Measurements from ENCODE around the gene LNPEP. TPM values are rescaled to one million over a fixed set of nuclear protein-coding genes. Genes with fewer than 3 reads are reported as not detected.

The LNPEP gene
- total RNA-seq, 5 donors from 2014 or later (not counting 1 experiment from before 2014, with no cell fraction given), result 82.3 to 102 (median 86.3) TPM

GRCh38 chr5:96909435-96909834 is 26.4 kb upstream of the LNPEP start:
- H3K27me3 ChIP-seq (replicated peaks in 1 of 2; ENCODE audit: control insufficient read depth in 2 of 2, extremely low read depth in 1 of 2, insufficient read depth in 2 of 2, low read length in 1 of 2), result no peaks in the 10 kb centered on the region
- peak overlapping the region in 1 of 2 donors; percentile 37 for H3K27ac Mint-ChIP-seq
- H3K36me3 ChIP-seq (ENCODE audit: control insufficient read depth in 2 of 2, extremely low read depth in 1 of 2, insufficient read depth in 1 of 2, low read length in 1 of 2), result peaks cover 9 to 58% of the 10 kb centered on the region in 2 donors
- peaks cover 12 to 16% (median 13%) of the 10 kb centered on the region in 3 donors for H3K4me1 Mint-ChIP-seq
- H3K4me3 ChIP-seq (ENCODE audit: control insufficient read depth in 1 of 2, extremely low read depth in 1 of 2, low read length in 1 of 2), result no peak overlapping the region
- POLR2A ChIA-PET, result interaction anchor here in 1 of 2 donors (0.5 to 1.1 kb wide), 2 partner anchors 11 to 27 kb away, joined by 3 read pairs; partner anchors contain the start of gene LNPEP
- no peak for ATAC-seq (replicated peaks in 1 of 4)
- CTCF ChIA-PET, result interaction anchor here (0.5 to 1.3 kb wide), 2 partner anchors 26 to 108 kb away, joined by 3 read pairs; partner anchors contain the start of gene LNPEP (in 1 of the 2)
- peaks cover 45% of the 10 kb centered on the region for H3K36me3 Mint-ChIP-seq
- no peak overlapping the region for H3K27ac ChIP-seq (ENCODE audit: low read length)
- no peaks in the 10 kb centered on the region for H3K27me3 Mint-ChIP-seq
- H3K4me1 ChIP-seq (ENCODE audit: control insufficient read depth in 1 of 2, extremely low read depth in 1 of 2, insufficient read depth in 2 of 2, low read length in 2 of 2), result peaks cover 0 to 3% of the 10 kb centered on the region in 2 experiments
- 100% methylated on average over 3 of the region's 4 CpGs for WGBS (ENCODE audit: insufficient coverage)
- H3K9me3 Mint-ChIP-seq, result no peaks in the 10 kb centered on the region
- DNase-seq, result no peak
- no peaks in the 10 kb centered on the region for H3K9me3 ChIP-seq
- no peak overlapping the region for H3K4me3 Mint-ChIP-seq

GRCh38 chr5:96911139-96911538 is 24.7 kb upstream of the LNPEP start:
- Mint-ChIP-seq H3K36me3 (peaks cover 46% of the 10 kb centered on the region), H3K9me3 (no peaks in the 10 kb centered on the region), H3K27ac (peak overlapping the region; percentile 39 to 58), H3K27me3 (no peaks in the 10 kb centered on the region), H3K4me1 (peaks cover 10 to 12% (median 11%) of the 10 kb centered on the region in 3 donors), H3K4me3 (no peak overlapping the region)
- ATAC-seq (replicated peaks in 1 of 4), result no peak
- Histone ChIP-seq H3K4me1 (ENCODE audit: control insufficient read depth in 1 of 2, extremely low read depth in 1 of 2, insufficient read depth in 2 of 2, low read length in 2 of 2) (no peaks in the 10 kb centered on the region), H3K36me3 (ENCODE audit: control insufficient read depth in 2 of 2, extremely low read depth in 1 of 2, insufficient read depth in 1 of 2, low read length in 1 of 2) (peaks cover 8 to 60% of the 10 kb centered on the region in 2 donors), H3K4me3 (ENCODE audit: control insufficient read depth in 1 of 2, extremely low read depth in 1 of 2, low read length in 1 of 2) (no peak overlapping the region), H3K27ac (ENCODE audit: low read length) (no peak overlapping the region), H3K9me3 (no peaks in the 10 kb centered on the region), H3K27me3 (replicated peaks in 1 of 2; ENCODE audit: control insufficient read depth in 2 of 2, extremely low read depth in 1 of 2, insufficient read depth in 2 of 2, low read length in 1 of 2) (no peaks in the 10 kb centered on the region)
- ChIA-PET CTCF (interaction anchor here in 1 of 2 donors (0.7 kb wide), 1 partner anchor 9 kb away, joined by 3 read pairs; no protein-coding TSS in a partner anchor), POLR2A (interaction anchor here in 1 of 2 donors (0.6 kb wide), 1 partner anchor 26 kb away, joined by 3 read pairs; no protein-coding TSS in a partner anchor)
- no peak for DNase-seq
- no CpG with 5 or more reads among the region's 2 CpGs for WGBS (ENCODE audit: insufficient coverage)

GRCh38 chr5:96913233-96913632 is 22.6 kb upstream of the LNPEP start:
- peak overlapping the region; percentile 27 to 34 for H3K27ac Mint-ChIP-seq
- Histone ChIP-seq H3K36me3 (ENCODE audit: control insufficient read depth in 2 of 2, extremely low read depth in 1 of 2, insufficient read depth in 1 of 2, low read length in 1 of 2) (peaks cover 5 to 71% of the 10 kb centered on the region in 2 donors), H3K9me3 (no peaks in the 10 kb centered on the region), H3K4me3 (ENCODE audit: control insufficient read depth in 1 of 2, extremely low read depth in 1 of 2, low read length in 1 of 2) (no peak overlapping the region), H3K27me3 (replicated peaks in 1 of 2; ENCODE audit: control insufficient read depth in 2 of 2, extremely low read depth in 1 of 2, insufficient read depth in 2 of 2, low read length in 1 of 2) (no peaks in the 10 kb centered on the region), H3K4me1 (ENCODE audit: control insufficient read depth in 1 of 2, extremely low read depth in 1 of 2, insufficient read depth in 2 of 2, low read length in 2 of 2) (no peaks in the 10 kb centered on the region), H3K27ac (ENCODE audit: low read length) (no peak overlapping the region)
- no peaks in the 10 kb centered on the region for H3K9me3 Mint-ChIP-seq
- no peaks in the 10 kb centered on the region for H3K27me3 Mint-ChIP-seq
- WGBS (ENCODE audit: insufficient coverage), result no CpG with 5 or more reads among the region's 2 CpGs
- ChIA-PET POLR2A (interaction anchor here in 1 of 2 donors (0.5 to 0.7 kb wide), 2 partner anchors 25 to 133 kb away, joined by 3 read pairs; no protein-coding TSS in a partner anchor), CTCF (interaction anchor here in 1 of 2 donors (0.7 kb wide), 1 partner anchor 28 kb away, joined by 4 read pairs; no protein-coding TSS in a partner anchor)
- H3K4me1 Mint-ChIP-seq, result peaks cover 10 to 12% (median 10%) of the 10 kb centered on the region in 3 donors
- DNase-seq (no peak), ATAC-seq (replicated peaks in 1 of 4) (no peak)
- H3K4me3 Mint-ChIP-seq, result no peak overlapping the region
- peaks cover 55% of the 10 kb centered on the region for H3K36me3 Mint-ChIP-seq

- H3K36me3 Mint-ChIP-seq, result peaks cover 58% of the 10 kb centered on the region
- no peak overlapping the region for H3K27ac ChIP-seq (ENCODE audit: low read length)
- POLR2A ChIA-PET, result no interaction called here
These were observed 16.1 kb upstream of the LNPEP start for GRCh38 chr5:96919754-96920197.

GRCh38 chr5:96920744-96921355 is 15.0 kb upstream of the LNPEP start:
- Mint-ChIP-seq H3K4me3 (no peak overlapping the region), H3K27ac (peak overlapping the region; percentile 35 to 87), H3K4me1 (peaks cover 42 to 58% (median 51%) of the 10 kb centered on the region in 3 donors), H3K27me3 (no peaks in the 10 kb centered on the region), H3K36me3 (peaks cover 56% of the 10 kb centered on the region), H3K9me3 (no peaks in the 10 kb centered on the region)
- H3K36me3 ChIP-seq (ENCODE audit: control insufficient read depth in 2 of 2, extremely low read depth in 1 of 2, insufficient read depth in 1 of 2, low read length in 1 of 2), result peaks cover 0 to 36% of the 10 kb centered on the region in 2 donors
- ChIA-PET CTCF (interaction anchor here in 1 of 2 donors (0.6 kb wide), 1 partner anchor 189 kb away, joined by 8 read pairs; no protein-coding TSS in a partner anchor), POLR2A (no interaction called here)
- no peaks in the 10 kb centered on the region for H3K27me3 ChIP-seq (replicated peaks in 1 of 2; ENCODE audit: control insufficient read depth in 2 of 2, extremely low read depth in 1 of 2, insufficient read depth in 2 of 2, low read length in 1 of 2)
- WGBS (ENCODE audit: insufficient coverage), result 100% methylated on average over 1 of the region's 3 CpGs
- no peaks in the 10 kb centered on the region for H3K9me3 ChIP-seq
- H3K27ac ChIP-seq (ENCODE audit: low read length), result no peak overlapping the region
- H3K4me1 ChIP-seq (ENCODE audit: control insufficient read depth in 1 of 2, extremely low read depth in 1 of 2, insufficient read depth in 2 of 2, low read length in 2 of 2), result peaks cover 12 to 20% of the 10 kb centered on the region in 2 experiments
- ATAC-seq (replicated peaks in 1 of 4) (no peak), DNase-seq (no peak)
- H3K4me3 ChIP-seq (ENCODE audit: control insufficient read depth in 1 of 2, extremely low read depth in 1 of 2, low read length in 1 of 2), result no peak overlapping the region

More at GRCh38 chr5:96919754-96920197, 16.1 kb upstream of the LNPEP start:
- ATAC-seq (replicated peaks in 1 of 4), result no peak
- H3K9me3 ChIP-seq, result no peaks in the 10 kb centered on the region
- WGBS (ENCODE audit: insufficient coverage), result 88% methylated on average over 4 of the region's 4 CpGs
- Mint-ChIP-seq H3K4me3 (no peak overlapping the region), H3K27ac (peak overlapping the region; percentile 35 to 87), H3K9me3 (no peaks in the 10 kb centered on the region), H3K4me1 (peaks cover 33 to 49% (median 41%) of the 10 kb centered on the region in 3 donors), H3K27me3 (no peaks in the 10 kb centered on the region)
- H3K4me3 ChIP-seq (ENCODE audit: control insufficient read depth in 1 of 2, extremely low read depth in 1 of 2, low read length in 1 of 2), result no peak overlapping the region
- no peak for DNase-seq
- H3K4me1 ChIP-seq (ENCODE audit: control insufficient read depth in 1 of 2, extremely low read depth in 1 of 2, insufficient read depth in 2 of 2, low read length in 2 of 2), result peaks cover 11 to 14% of the 10 kb centered on the region in 2 experiments
- peaks cover 0 to 40% of the 10 kb centered on the region in 2 donors for H3K36me3 ChIP-seq (ENCODE audit: control insufficient read depth in 2 of 2, extremely low read depth in 1 of 2, insufficient read depth in 1 of 2, low read length in 1 of 2)
- CTCF ChIA-PET, result no interaction called here
- no peaks in the 10 kb centered on the region for H3K27me3 ChIP-seq (replicated peaks in 1 of 2; ENCODE audit: control insufficient read depth in 2 of 2, extremely low read depth in 1 of 2, insufficient read depth in 2 of 2, low read length in 1 of 2)

- Mint-ChIP-seq H3K9me3 (no peaks in the 10 kb centered on the region), H3K27me3 (no peaks in the 10 kb centered on the region), H3K4me3 (peak overlapping the region in 1 of 3 donors; percentile 18), H3K36me3 (peaks cover 47% of the 10 kb centered on the region), H3K27ac (peak overlapping the region; percentile 33 to 74), H3K4me1 (peaks cover 48 to 59% (median 57%) of the 10 kb centered on the region in 3 donors)
- Histone ChIP-seq H3K27ac (ENCODE audit: low read length) (no peak overlapping the region), H3K36me3 (ENCODE audit: control insufficient read depth in 2 of 2, extremely low read depth in 1 of 2, insufficient read depth in 1 of 2, low read length in 1 of 2) (peaks cover 0 to 22% of the 10 kb centered on the region in 2 donors), H3K4me3 (ENCODE audit: control insufficient read depth in 1 of 2, extremely low read depth in 1 of 2, low read length in 1 of 2) (no peak overlapping the region), H3K27me3 (replicated peaks in 1 of 2; ENCODE audit: control insufficient read depth in 2 of 2, extremely low read depth in 1 of 2, insufficient read depth in 2 of 2, low read length in 1 of 2) (no peaks in the 10 kb centered on the region), H3K4me1 (ENCODE audit: control insufficient read depth in 1 of 2, extremely low read depth in 1 of 2, insufficient read depth in 2 of 2, low read length in 2 of 2) (peaks cover 12 to 20% of the 10 kb centered on the region in 2 experiments), H3K9me3 (no peaks in the 10 kb centered on the region)
- ChIA-PET POLR2A (interaction anchor here in 1 of 2 donors (0.7 kb wide), 1 partner anchor 199 kb away, joined by 3 read pairs; no protein-coding TSS in a partner anchor), CTCF (interaction anchor here (0.5 to 0.7 kb wide), 3 partner anchors 22 to 56 kb away, joined by 3 to 5 read pairs (median 3); no protein-coding TSS in a partner anchor)
- 89% methylated on average over 4 of the region's 12 CpGs for WGBS (ENCODE audit: insufficient coverage)
- DNase-seq (no peak), ATAC-seq (replicated peaks in 1 of 4) (no peak)
These were observed 13.2 kb upstream of the LNPEP start for GRCh38 chr5:96922499-96923244.

Data from T-cell (primary cell).